Right atrium auricular region (tissue), 2 donors: ENCODE measurements around the gene YY2. TPM values are rescaled to one million over a fixed set of nuclear protein-coding genes. Genes with fewer than 3 reads are reported as not detected.
"Not testable (repeated sequence)": the region's sequence is repeated elsewhere in the genome, so short reads cannot be mapped to it uniquely, and the experiment has no call there.

Experiments
- DNase-seq: peaks from one replicate; pipeline ENCODE4 v3.0.0-alpha.2; 2019; ENCODE audit warnings: low spot score
- H3K27ac ChIP-seq, 2 donors: fragments of 200-600 bp; sonication (generic); 1 replicate in 1 of 2; 2 replicates in 1 of 2; pipeline ENCODE4 v1.5.1; 2016 to 2019
- H3K27me3 ChIP-seq, 2 donors: fragments of 200-600 bp; sonication (generic); one replicate each; pipeline versions ENCODE4 v1.5.1 to v1.6.0; 2017 to 2019
- H3K36me3 ChIP-seq: fragments of 200-600 bp; sonication (generic); one replicate; pipeline ENCODE4 v1.5.1; 2016
- H3K4me1 ChIP-seq, 2 donors: fragments of 200-600 bp; sonication (generic); one replicate each; pipeline versions ENCODE4 v1.5.1 to v1.6.0; 2017 to 2019
- H3K4me3 ChIP-seq, 2 donors: fragments of 200-600 bp; sonication (generic); 1 replicate in 1 of 2; 2 replicates in 1 of 2; pipeline ENCODE4 v1.5.1; 2017 to 2019; ENCODE audit warnings: mild to moderate bottlenecking in 1 of 2, moderate library complexity in 1 of 2
- H3K9me3 ChIP-seq, 2 donors: fragments of 200-600 bp; sonication (generic); one replicate each; pipeline ENCODE4 v1.5.1; 2019
- CTCF ChIP-seq, 2 donors: fragments of 200-600 bp; sonication (generic); IDR thresholded peaks; one replicate each; pipeline ENCODE4 v1.5.1; 2019; ENCODE audit warnings: antibody characterized with exemption in 2 of 2
- total RNA-seq, 2 donors: library from RNA; depleted of rRNA; stranded (reverse); fragments of >200 nt; gene quantifications; one replicate each; pipeline ENCODE4 v1.1.0, GENCODE V29; 2016

YY2 gene
- total RNA-seq, 2 donors from 2014 or later: 0.63 to 0.98 TPM

- peaks cover 0 to 19% of the 10 kb centered on the region in 2 donors for H3K9me3 ChIP-seq
- H3K36me3 ChIP-seq: no peaks in the 10 kb centered on the region
- H3K27ac ChIP-seq: no peak overlapping the region
- no peaks in the 10 kb centered on the region for H3K27me3 ChIP-seq
- no peak for DNase-seq
- H3K4me1 ChIP-seq: no peaks in the 10 kb centered on the region
- no peak overlapping the region for H3K4me3 ChIP-seq
- TF ChIP-seq CTCF (IDR thresholded peaks at IDR 0.05): no peak
Observed at GRCh38 chrX:21816136-21816535, 39.7 kb upstream of the YY2 start.

- DNase-seq, H3K4me1 ChIP-seq, H3K4me3 ChIP-seq, H3K27me3 ChIP-seq, H3K9me3 ChIP-seq, H3K36me3 ChIP-seq, H3K27ac ChIP-seq: not testable (repeated sequence)
Observed at GRCh38 chrX:21820170-21820569, 35.6 kb upstream of the YY2 start.

GRCh38 chrX:21821875-21822274 is 33.9 kb upstream of the YY2 start:
- no peak for DNase-seq

GRCh38 chrX:21831496-21831895 is 24.3 kb upstream of the YY2 start:
- no peak overlapping the region for H3K4me3 ChIP-seq
- no peaks in the 10 kb centered on the region for H3K36me3 ChIP-seq
- no peak for DNase-seq

More at GRCh38 chrX:21821875-21822274, 33.9 kb upstream of the YY2 start:
- Histone ChIP-seq H3K27me3 (no peaks in the 10 kb centered on the region), H3K27ac (no peak overlapping the region), H3K36me3 (no peaks in the 10 kb centered on the region), H3K9me3 (peaks cover 0 to 7% of the 10 kb centered on the region in 2 donors), H3K4me3 (no peak overlapping the region), H3K4me1 (no peaks in the 10 kb centered on the region)
- TF ChIP-seq CTCF (IDR thresholded peaks at IDR 0.05): no peak

GRCh38 chrX:21837056-21837455 is 18.7 kb upstream of the YY2 start:
- Histone ChIP-seq H3K36me3 (no peaks in the 10 kb centered on the region), H3K9me3 (no peaks in the 10 kb centered on the region), H3K27ac (no peak overlapping the region), H3K4me3 (no peak overlapping the region), H3K4me1 (peaks cover 0 to 9% of the 10 kb centered on the region in 2 donors), H3K27me3 (no peaks in the 10 kb centered on the region)
- DNase-seq: no peak
- no peak for TF ChIP-seq CTCF (IDR thresholded peaks at IDR 0.05)

More at GRCh38 chrX:21831496-21831895, 24.3 kb upstream of the YY2 start:
- no peaks in the 10 kb centered on the region for H3K9me3 ChIP-seq
- H3K4me1 ChIP-seq: no peaks in the 10 kb centered on the region
- no peak for TF ChIP-seq CTCF (IDR thresholded peaks at IDR 0.05)
- no peak overlapping the region for H3K27ac ChIP-seq
- H3K27me3 ChIP-seq: no peaks in the 10 kb centered on the region

- Histone ChIP-seq H3K27ac (peak overlapping the region; percentile 76), H3K36me3 (no peaks in the 10 kb centered on the region), H3K27me3 (no peaks in the 10 kb centered on the region), H3K4me1 (peaks cover 0 to 9% of the 10 kb centered on the region in 2 donors), H3K9me3 (no peaks in the 10 kb centered on the region), H3K4me3 (peak overlapping the region; percentile 56 to 64)
- no peak for DNase-seq
- no peak for TF ChIP-seq CTCF (IDR thresholded peaks at IDR 0.05)
Observed at GRCh38 chrX:21838937-21839333, 16.9 kb upstream of the YY2 start.
